Activated CD4-positive, alpha-beta T cell treated with anti-CD3 and anti-CD28 coated beads, Interleukin-2, amount 50 U/mL, for 16 hours (primary cell): Measurements from ENCODE around the gene DTX1.

Experiments
- DNase-seq: peaks from one replicate; pipeline ENCODE4 v3.0.0-alpha.2; 2020

Gene DTX1

GRCh38 chr12:113056631-113057488 lies at the start of gene DTX1:
DTX1 (plus strand) TSS chr12:113056730; CDS start chr12:113058193, 1,463 bp downstream.
- no peak for DNase-seq

- DNase-seq = no peak
Measured at GRCh38 chr12:113007166-113007565, 49.4 kb upstream of the DTX1 start.

DNA sequence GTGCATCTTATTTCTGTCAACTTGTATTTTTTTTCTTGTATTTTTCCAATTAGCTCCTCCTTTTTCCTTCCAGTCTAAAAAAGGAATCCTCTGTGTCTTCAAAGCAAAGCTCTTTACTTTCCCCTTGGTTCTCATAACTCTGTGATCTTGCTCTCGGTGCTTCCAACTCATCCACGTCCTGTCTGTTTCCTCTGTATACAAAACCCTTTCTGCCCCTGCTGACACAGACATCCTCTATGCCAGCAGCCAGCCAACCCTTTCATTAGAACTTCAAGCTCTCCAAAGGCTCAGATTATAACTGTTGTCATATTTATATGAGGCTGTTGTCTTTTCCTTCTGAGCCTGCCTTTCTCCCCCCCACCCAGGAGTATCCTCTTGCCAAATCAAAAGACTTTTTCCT lies 45.8 kb upstream of the DTX1 start:
- no peak for DNase-seq

GRCh38 chr12:113014565-113014964 lies 42.0 kb upstream of the DTX1 start:
- no peak for DNase-seq

DNA sequence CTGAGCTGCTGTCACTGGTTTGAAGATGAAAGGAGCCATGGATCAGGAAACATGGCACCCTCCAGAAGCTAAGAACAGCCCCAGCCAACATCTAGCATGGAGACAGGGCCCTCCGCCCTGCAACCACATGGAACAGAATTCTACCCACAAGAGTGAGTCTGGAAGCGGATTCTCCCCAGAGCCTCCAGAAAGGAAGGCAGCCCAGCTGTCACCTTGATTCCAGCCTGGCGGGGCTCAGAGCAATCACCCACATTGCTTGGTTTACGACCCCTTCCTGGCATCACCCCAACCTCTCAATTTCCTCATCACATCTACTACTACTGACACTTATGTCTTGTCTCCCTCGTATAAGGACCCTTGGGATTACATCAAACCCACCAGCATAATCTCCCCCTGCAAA lies 39.7 kb upstream of the DTX1 start:
- no peak for DNase-seq

GRCh38 chr12:113019025-113019424 lies 37.5 kb upstream of the DTX1 start:
- DNase-seq = no peak

DNA sequence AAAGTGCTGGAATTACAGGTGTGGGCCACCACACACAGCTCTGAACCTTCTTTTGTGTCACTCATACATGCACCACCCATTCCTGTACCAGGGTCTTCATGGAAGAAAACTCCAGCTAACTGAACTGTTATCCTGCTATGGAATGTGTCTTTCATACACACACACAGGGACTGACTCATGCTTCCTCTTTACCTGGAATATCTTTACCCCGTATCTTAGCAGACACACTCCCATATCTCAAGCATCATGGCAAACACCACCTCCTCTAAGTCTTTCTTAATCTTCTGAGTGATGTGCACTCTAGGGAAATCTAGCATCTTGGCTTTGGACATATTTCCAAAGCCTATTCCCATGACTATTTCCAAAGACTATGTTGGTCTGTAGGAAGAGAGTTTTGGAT lies 35.0 kb upstream of the DTX1 start:
- DNase-seq = no peak

- peak; percentile 48 for DNase-seq
Measured at GRCh38 chr12:113022563-113023297, 33.8 kb upstream of the DTX1 start.

- no peak for DNase-seq
Measured at GRCh38 chr12:113027726-113028125, 28.8 kb upstream of the DTX1 start.

DNA sequence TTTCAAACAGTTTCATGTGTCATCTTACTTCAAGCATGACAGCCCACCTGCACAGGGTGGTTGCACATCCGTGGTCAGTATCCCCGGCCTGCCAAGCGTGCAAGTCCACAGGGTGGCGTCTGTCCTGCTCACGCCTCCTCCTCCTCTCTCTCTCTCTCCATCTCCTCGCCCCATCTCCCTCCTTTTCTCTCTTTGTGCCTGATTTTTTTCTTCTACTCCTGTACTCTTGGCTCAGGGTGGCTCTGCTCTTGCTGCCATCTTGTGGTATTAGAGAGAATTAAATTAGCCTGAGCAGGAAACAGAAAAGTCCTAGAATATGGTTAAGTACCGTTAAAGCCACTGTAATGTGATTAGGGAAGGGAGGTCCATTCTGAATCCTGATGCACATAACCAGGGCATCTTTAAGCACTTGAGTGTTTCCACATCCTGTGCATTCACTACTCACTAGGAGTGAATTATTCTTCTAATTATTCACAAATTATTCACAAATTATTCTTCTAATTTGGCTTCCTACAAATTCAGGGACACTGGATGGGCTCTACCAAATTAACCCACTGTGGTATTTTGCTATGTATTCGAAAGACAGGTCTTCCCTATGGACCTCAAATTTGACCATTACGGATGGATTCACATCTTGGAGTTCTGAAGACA lies 25.5 kb upstream of the DTX1 start:
- DNase-seq = peak; percentile 12

GRCh38 chr12:113039911-113040445 lies 16.6 kb upstream of the DTX1 start:
- no peak for DNase-seq

DNA sequence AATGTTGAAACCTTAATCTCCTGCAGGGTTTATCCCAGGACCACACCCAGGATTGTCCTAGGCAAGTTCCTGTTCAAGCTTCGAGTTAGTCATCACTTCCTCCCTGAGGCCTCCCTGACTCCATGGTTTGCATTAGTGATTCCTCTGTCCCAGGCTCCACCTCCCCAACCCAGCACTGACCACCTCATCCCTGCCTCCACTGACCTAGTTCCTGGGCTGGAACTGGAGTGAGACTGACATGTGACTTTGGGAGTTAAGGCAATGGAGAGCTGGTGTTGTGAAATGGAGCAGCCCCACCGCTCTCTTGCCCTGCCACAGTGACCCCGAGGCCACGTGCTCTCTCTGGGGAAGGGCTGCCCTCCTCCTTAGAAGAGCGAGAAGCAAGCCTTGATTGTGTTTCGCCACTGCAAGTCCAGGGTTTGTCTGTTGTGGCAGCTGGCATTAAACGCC lies 15.8 kb upstream of the DTX1 start:
- no peak for DNase-seq

- no peak for DNase-seq
Measured at GRCh38 chr12:113041560-113041959, 15.0 kb upstream of the DTX1 start.

DNA sequence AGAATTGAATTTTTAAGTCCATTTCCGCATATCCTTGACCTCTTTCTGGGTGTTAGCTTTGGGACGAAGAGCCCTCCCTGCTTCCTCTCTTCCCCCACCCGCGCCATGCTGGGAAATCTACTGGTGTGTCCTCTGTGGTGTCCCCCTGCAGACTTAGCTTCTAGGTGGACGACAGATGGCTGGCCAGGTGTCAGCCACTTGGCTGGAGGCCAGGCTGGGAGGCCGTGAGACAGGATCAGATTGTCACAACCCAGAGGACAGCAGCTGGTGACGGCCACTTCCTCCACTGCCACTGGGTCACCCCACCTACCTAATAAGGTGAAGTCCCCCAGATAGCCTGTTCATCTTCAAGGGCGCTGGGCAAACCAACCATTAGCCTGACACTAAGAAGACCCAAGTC lies 13.3 kb upstream of the DTX1 start:
- DNase-seq = no peak

- no peak for DNase-seq
Measured at GRCh38 chr12:113044516-113044915, 12.0 kb upstream of the DTX1 start.

DNA sequence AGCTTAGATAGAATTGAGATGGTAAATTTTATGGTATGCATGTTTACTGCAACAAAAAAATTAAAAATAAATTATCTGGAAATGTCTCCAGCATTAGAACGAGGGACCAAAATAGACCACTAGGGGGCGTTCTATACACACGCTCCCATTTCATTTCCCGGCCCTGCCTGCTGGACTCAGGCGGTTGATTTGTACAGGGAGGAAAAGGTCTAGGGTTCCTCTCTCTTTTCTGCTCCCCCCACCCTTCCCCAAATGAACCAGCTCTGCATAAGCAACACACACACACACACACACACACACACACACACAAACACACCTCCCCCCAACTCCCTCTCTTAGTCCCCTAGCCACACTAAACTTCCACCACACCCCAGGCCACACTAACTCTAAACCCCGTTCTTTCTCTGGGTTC lies 7.8 kb upstream of the DTX1 start:
- DNase-seq = peak; percentile 73

DNA sequence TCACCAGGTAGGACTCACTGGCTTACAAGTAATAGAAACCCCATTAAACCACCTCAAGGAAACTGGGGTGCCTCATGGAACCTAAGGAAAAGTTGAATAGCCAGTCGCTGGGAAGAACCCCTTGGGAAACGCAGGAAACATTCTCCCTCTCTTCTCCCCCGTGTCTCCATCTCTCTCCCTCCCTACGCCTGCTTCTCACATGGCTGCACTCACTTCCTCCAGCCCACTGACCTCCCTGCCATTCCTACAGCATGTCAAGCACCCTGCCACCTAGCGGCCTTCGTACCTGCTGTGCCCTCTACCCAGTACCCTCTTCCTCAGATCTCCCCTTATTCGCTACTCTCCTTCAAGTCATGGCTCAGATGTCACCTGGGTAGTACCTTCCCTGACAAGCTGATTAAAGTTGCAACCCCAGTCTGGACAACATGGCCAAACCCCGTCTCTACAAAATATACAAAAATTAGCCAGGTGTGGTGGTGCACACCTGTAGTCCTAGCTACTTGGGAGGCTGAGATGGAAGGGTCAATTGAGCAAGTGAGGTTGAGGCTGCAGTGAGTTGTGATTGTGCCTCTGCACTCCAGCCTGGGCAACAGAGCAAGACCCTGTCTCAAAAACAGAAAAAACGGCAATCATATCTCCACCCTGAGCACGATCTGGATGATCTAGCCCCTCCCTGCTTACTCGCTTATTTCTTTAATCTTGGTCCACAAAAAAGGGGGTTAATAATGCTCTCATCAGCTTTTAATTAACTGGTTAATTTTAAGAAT lies 6.4 kb upstream of the DTX1 start:
- no peak for DNase-seq

DNA sequence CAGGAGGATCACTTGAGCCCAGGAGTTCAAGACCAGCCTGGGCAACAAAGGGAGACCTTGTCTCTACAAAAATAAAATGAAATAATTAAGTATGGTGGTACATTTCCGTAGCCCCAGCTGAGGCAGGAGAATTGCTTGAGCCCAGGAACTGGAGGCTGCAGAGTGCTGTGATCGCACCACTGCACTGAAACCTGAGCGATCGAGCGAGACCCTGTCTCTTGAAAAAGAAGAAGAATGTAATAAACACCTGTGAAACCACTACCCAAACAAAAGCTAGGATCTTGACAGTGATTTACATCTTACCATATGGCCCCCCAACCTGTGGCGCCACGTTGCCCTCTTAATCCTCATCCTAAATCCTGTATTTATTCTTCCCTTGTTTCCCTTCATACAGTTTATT lies 5.7 kb upstream of the DTX1 start:
- DNase-seq = no peak

- DNase-seq = no peak
Measured at GRCh38 chr12:113051759-113052158, 4.8 kb upstream of the DTX1 start.

DNA sequence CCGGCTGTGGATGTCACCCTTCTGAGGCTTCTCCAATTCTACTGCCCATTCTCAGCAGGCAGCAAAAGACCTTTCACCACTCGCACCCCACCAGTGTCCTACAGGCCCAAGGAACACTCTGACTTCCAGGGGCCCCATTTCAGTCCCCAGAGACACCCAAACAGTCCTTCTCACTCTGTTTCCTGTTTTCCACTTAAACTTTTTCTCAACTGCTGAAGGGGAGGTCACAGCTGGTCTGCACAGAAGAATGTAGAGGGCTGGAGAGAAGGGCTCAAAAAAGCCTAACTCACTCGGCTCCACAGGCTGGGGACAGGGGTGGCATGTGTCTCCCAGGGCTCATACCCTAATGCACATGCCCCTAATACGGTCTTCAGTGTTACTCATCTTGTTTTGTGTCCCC lies 4.2 kb upstream of the DTX1 start:
- DNase-seq = no peak

DNA sequence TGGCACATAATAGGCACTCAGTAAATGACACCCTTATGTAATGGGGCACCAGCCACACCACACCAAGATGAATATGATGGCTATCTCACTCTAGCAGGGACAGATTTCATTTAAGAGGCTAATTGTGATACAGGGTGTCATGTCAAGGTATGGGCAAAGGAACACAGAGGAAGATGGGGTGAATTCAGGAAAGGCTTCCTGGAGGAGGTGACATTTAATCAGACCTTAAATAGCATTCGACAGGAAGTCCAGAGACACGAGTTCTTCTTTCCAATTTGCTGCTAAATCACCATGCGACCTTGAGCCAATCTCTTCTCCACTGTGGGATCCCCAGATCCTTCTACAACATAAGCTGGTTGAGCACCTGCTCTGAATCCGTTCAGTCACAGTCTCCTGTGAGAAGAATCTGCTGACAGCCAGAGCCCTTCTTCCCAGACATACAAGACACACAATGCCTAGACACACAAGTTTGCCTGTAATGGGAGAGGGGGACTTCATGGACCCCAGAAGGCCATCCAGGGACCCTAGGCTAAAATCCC lies 1.5 kb upstream of the DTX1 start:
- DNase-seq = no peak
